ENCODE data around the gene FKBP1A. TPM values are rescaled to one million over a fixed set of nuclear protein-coding genes. Genes with fewer than 3 reads are reported as not detected.

Gene FKBP1A
- total RNA-seq, 1 experiment from 2014 or later: 166 TPM

- H3K4me1 Mint-ChIP-seq (ENCODE audit: low read depth, unreplicated experiment): no peaks in the 10 kb centered on the region
- no peak for DNase-seq
- CTCF ChIA-PET: no interaction called here
- no peak for TF ChIP-seq CTCF (IDR thresholded peaks at IDR 0.05; ENCODE audit: unreplicated experiment)
- no peak overlapping the region for H3K4me3 Mint-ChIP-seq (ENCODE audit: low read depth, unreplicated experiment)
- H3K9me3 Mint-ChIP-seq (ENCODE audit: low read depth, unreplicated experiment): no peaks in the 10 kb centered on the region
- BruUV-seq (replicated peaks): no TSS peak
- H3K36me3 Mint-ChIP-seq (ENCODE audit: insufficient read depth, unreplicated experiment): peaks cover 1% of the 10 kb centered on the region
- intact Hi-C loops (cut with micrococcal nuclease; ENCODE audit: unreplicated experiment): no loop called here
- H3K27me3 Mint-ChIP-seq (ENCODE audit: unreplicated experiment): no peaks in the 10 kb centered on the region
- H3K27ac Mint-ChIP-seq (ENCODE audit: unreplicated experiment): no peak overlapping the region
Measured at GRCh38 chr20:1336699-1337367, 56.0 kb downstream of the FKBP1A start.

DNA sequence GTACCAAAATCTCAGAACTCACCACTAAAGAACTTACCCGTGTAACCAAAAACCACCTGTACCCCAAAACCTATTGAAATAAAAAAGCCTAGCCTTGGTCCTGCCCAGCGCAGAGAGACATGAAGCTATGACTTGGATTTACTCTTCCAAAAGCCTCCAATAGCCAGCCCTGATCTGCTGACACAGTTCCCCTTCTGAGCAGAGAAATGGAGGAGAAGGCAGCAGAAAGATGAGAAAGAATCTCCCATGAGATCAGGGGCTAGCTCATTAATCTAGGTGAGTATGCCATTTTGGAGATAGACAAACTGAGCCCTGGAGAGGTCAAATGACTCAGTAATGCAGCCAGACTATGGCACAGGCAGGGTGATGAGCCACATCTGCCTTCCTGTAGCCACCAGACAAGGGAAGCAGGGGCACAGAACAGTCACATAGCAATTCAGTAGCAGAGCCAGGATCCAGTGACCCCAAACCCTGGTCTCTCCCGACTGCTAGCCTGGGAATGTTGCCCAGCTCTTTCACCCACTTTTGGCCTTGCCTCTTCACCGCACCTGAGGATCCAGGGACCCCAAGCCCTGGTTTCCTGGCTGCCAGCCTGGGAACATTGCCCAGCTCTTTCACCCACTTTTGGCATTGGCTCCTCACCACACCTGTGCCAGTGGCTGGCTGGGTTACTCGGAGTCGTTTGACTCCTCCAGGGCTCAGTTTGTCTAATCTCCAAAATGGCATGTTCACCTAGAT, 56.7 kb downstream of the FKBP1A start:
- Mint-ChIP-seq H3K36me3 (ENCODE audit: insufficient read depth, unreplicated experiment) (peaks cover 5% of the 10 kb centered on the region), H3K4me1 (ENCODE audit: low read depth, unreplicated experiment) (peaks cover 5% of the 10 kb centered on the region), H3K9me3 (ENCODE audit: low read depth, unreplicated experiment) (no peaks in the 10 kb centered on the region), H3K27me3 (ENCODE audit: unreplicated experiment) (no peaks in the 10 kb centered on the region), H3K4me3 (ENCODE audit: low read depth, unreplicated experiment) (no peak overlapping the region), H3K27ac (ENCODE audit: unreplicated experiment) (no peak overlapping the region)
- no peak for DNase-seq
- intact Hi-C loops (cut with micrococcal nuclease; ENCODE audit: unreplicated experiment): no loop called here
- no peak for TF ChIP-seq CTCF (IDR thresholded peaks at IDR 0.05; ENCODE audit: unreplicated experiment)
- CTCF ChIA-PET: no interaction called here
- BruUV-seq (replicated peaks): no TSS peak

- no peak for TF ChIP-seq CTCF (IDR thresholded peaks at IDR 0.05; ENCODE audit: unreplicated experiment)
- CTCF ChIA-PET: no interaction called here
- DNase-seq: no peak
Measured at GRCh38 chr20:1334761-1335160, 58.1 kb downstream of the FKBP1A start.

DNA sequence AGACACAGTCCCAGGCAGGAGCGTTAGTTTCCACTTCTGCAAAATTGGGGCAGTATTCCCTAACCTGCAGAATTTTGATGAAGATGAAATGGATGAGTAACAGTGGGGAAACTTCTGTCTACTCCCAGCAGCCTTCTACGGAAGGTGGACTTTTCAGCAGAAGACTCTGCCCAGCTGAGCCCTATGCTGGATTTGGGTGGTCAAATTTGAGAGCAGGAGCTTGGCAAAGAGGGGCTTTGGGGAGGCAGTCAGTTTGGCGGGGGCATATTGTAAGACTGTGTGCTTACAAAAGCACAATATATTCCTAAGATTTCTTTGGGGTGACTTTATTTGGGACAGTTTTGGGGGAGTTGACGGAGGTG, 58.5 kb downstream of the FKBP1A start:
- H3K4me1 Mint-ChIP-seq (ENCODE audit: low read depth, unreplicated experiment): peaks cover 22% of the 10 kb centered on the region
- CTCF ChIA-PET: no interaction called here
- H3K9me3 Mint-ChIP-seq (ENCODE audit: low read depth, unreplicated experiment): no peaks in the 10 kb centered on the region
- no peak overlapping the region for H3K4me3 Mint-ChIP-seq (ENCODE audit: low read depth, unreplicated experiment)
- peaks cover 20% of the 10 kb centered on the region for H3K36me3 Mint-ChIP-seq (ENCODE audit: insufficient read depth, unreplicated experiment)
- no peak for TF ChIP-seq CTCF (IDR thresholded peaks at IDR 0.05; ENCODE audit: unreplicated experiment)
- no peak for DNase-seq
- BruUV-seq (replicated peaks): no TSS peak
- no peak overlapping the region for H3K27ac Mint-ChIP-seq (ENCODE audit: unreplicated experiment)
- no peaks in the 10 kb centered on the region for H3K27me3 Mint-ChIP-seq (ENCODE audit: unreplicated experiment)
- intact Hi-C loops (cut with micrococcal nuclease; ENCODE audit: unreplicated experiment): no loop called here

More at GRCh38 chr20:1334761-1335160, 58.1 kb downstream of the FKBP1A start:
- Mint-ChIP-seq H3K4me3 (ENCODE audit: low read depth, unreplicated experiment) (no peak overlapping the region), H3K9me3 (ENCODE audit: low read depth, unreplicated experiment) (no peaks in the 10 kb centered on the region), H3K27ac (ENCODE audit: unreplicated experiment) (no peak overlapping the region), H3K27me3 (ENCODE audit: unreplicated experiment) (no peaks in the 10 kb centered on the region), H3K4me1 (ENCODE audit: low read depth, unreplicated experiment) (peaks cover 18% of the 10 kb centered on the region), H3K36me3 (ENCODE audit: insufficient read depth, unreplicated experiment) (peaks cover 15% of the 10 kb centered on the region)
- intact Hi-C loops (cut with micrococcal nuclease; ENCODE audit: unreplicated experiment): no loop called here
- no TSS peak for BruUV-seq (replicated peaks)

Data from Calu3 (cell line).